Activated T-helper 2 cell treated with anti-CD3 and anti-CD28 coated beads, Interferon-gamma antibody, Interleukin-2, Interleukin-4, amounts not matched to agents 10 μg/mL and 5 μg/mL and 100 μg/mL, durations not matched to agents 14 hours and 24 hours and 36 hours (primary cell): Measurements from ENCODE around the gene NDEL1. TPM values are rescaled to one million over a fixed set of nuclear protein-coding genes. Genes with fewer than 3 reads are reported as not detected.

Experiments
- DNase-seq: peaks from one replicate; pipeline ENCODE4 v3.0.0; 2021; ENCODE audit warnings: low spot score
- H3K27ac Mint-ChIP-seq: one replicate; pipeline ENCODE4 v1.8.0; 2021; ENCODE audit warnings: mixed read lengths
- H3K27me3 Mint-ChIP-seq: one replicate; pipeline ENCODE4 v1.8.0; 2021; ENCODE audit warnings: low read depth, mixed read lengths
- H3K36me3 Mint-ChIP-seq: one replicate; pipeline ENCODE4 v1.8.0; 2021; ENCODE audit warnings: low read depth, mixed read lengths
- H3K4me1 Mint-ChIP-seq: one replicate; pipeline ENCODE4 v1.8.0; 2021; ENCODE audit warnings: low read depth, mixed read lengths
- H3K4me3 Mint-ChIP-seq: one replicate; pipeline ENCODE4 v1.8.0; 2021; ENCODE audit warnings: low read depth, mild to moderate bottlenecking, moderate library complexity, mixed read lengths
- H3K9me3 Mint-ChIP-seq: one replicate; pipeline ENCODE4 v1.8.0; 2021; ENCODE audit warnings: mixed read lengths
- intact Hi-C: fragments of 100-400 bp; cut with micrococcal nuclease; formaldehyde crosslinking; loops from one replicate; pipeline ENCODE4 v1.15.1; 2023
- total RNA-seq: library from RNA; stranded (reverse); gene quantifications from 2 replicates; pipeline ENCODE4 v1.2.3, GENCODE V29; 2022

Gene NDEL1
- total RNA-seq, 1 donor from 2014 or later: 66.9 TPM

GRCh38 chr17:8503807-8504206 lies 68.1 kb downstream of the NDEL1 start:
- no peak for DNase-seq
- Mint-ChIP-seq H3K9me3 (no peaks in the 10 kb centered on the region), H3K4me3 (no peak overlapping the region), H3K27ac (no peak overlapping the region), H3K36me3 (peaks cover 7% of the 10 kb centered on the region), H3K4me1 (no peaks in the 10 kb centered on the region), H3K27me3 (no peaks in the 10 kb centered on the region)
- intact Hi-C loops: no loop called here

DNA sequence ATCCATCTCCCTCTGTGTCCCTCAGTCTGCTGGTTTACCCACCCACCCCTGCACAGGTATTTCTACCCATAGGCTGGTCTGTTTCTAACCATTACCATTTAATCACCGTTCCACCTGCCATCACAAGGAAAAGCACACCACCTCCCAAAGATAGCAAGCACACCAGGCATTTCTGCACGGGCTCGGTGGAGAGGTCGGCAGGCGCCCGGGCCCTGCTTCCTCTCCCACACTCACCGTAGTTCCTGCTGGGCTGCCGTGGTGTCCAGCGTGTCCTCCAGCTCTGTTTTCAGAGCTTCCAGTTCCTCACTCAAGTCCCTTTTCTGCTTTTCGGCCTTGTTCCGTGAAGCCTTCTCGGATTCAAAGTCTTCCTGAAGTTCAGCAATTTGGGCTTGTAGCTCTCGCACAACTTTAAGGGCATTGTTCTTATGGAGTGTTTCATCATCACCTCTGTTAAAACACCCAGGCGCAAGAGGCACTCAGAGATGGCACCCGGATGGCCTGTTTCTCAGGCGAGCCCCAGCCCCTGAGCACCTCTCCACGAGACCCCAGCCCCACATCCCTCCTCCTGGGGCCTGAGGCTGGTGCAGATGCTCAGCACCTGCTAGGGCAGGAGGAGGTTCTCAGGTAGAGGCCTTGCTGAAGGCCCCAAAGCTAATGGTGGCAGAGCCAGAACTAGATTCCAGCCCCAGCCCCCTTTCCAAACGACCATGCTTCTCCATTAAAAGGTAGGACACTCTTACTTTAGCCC lies 69.0 kb downstream of the NDEL1 start:
- no peaks in the 10 kb centered on the region for H3K27me3 Mint-ChIP-seq
- no peak overlapping the region for H3K27ac Mint-ChIP-seq
- H3K36me3 Mint-ChIP-seq: peaks cover 11% of the 10 kb centered on the region
- no peak for DNase-seq
- no peaks in the 10 kb centered on the region for H3K9me3 Mint-ChIP-seq
- H3K4me3 Mint-ChIP-seq: no peak overlapping the region
- intact Hi-C loops: no loop called here
- no peaks in the 10 kb centered on the region for H3K4me1 Mint-ChIP-seq

- H3K27ac Mint-ChIP-seq: no peak overlapping the region
- H3K4me3 Mint-ChIP-seq: no peak overlapping the region
- H3K36me3 Mint-ChIP-seq: peaks cover 8% of the 10 kb centered on the region
- H3K9me3 Mint-ChIP-seq: no peaks in the 10 kb centered on the region
- no peak for DNase-seq
- intact Hi-C loops: no loop called here
- H3K27me3 Mint-ChIP-seq: no peaks in the 10 kb centered on the region
- no peaks in the 10 kb centered on the region for H3K4me1 Mint-ChIP-seq
Observed at GRCh38 chr17:8506145-8506544, 70.5 kb downstream of the NDEL1 start.

DNA sequence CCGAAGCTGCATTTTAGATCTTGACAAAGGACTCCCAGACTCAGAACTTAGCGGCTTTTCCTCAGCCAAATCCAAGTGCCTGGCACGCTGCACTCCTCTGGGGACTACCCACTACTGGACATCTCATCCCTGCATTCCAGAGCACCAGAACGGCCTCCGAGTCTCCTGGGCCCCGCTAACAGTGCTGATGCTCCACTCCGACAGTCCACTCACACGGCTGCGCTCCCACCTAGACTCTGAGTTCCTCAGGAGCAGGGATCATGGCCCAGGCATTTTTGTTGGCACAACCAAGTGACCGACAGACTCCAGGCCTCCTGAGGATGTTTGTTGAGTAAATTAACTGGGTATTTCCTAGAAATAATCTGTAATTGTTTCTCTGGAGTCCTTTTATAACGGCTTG lies 79.1 kb downstream of the NDEL1 start:
- Mint-ChIP-seq H3K4me1 (no peaks in the 10 kb centered on the region), H3K36me3 (no peaks in the 10 kb centered on the region), H3K27me3 (no peaks in the 10 kb centered on the region), H3K9me3 (no peaks in the 10 kb centered on the region), H3K27ac (no peak overlapping the region), H3K4me3 (no peak overlapping the region)
- intact Hi-C loops: no loop called here
- no peak for DNase-seq

Other genes with a start within 250 kb of the NDEL1 start
- gene BORCS6, start 245.7 kb upstream of the NDEL1 start, total RNA-seq: 7.8 and 8.0 TPM in 2 replicates
- gene AURKB, start 225.3 kb upstream of the NDEL1 start, total RNA-seq: 113 TPM in 2 replicates
- gene CTC1, start 187.8 kb upstream of the NDEL1 start, total RNA-seq: 76.7 and 81.0 TPM in 2 replicates
- 165 and 174 TPM in 2 replicates for gene PFAS, start 186.6 kb upstream of the NDEL1 start, total RNA-seq
- 61.4 and 64.1 TPM in 2 replicates for gene RANGRF, start 147.2 kb upstream of the NDEL1 start, total RNA-seq
- gene SLC25A35, start 140.5 kb upstream of the NDEL1 start, total RNA-seq: 6.8 and 7.4 TPM in 2 replicates
- gene ARHGEF15, start 125.6 kb upstream of the NDEL1 start, total RNA-seq: not detected in 2 replicates
- not detected in 2 replicates for gene ODF4, start 96.0 kb upstream of the NDEL1 start, total RNA-seq
- 2,352 and 2,379 TPM in 2 replicates for gene RPL26, start 52.7 kb upstream of the NDEL1 start, total RNA-seq
- gene RNF222, start 38.1 kb upstream of the NDEL1 start, total RNA-seq: not detected in 2 replicates
- 13.2 and 20.7 TPM in 2 replicates for gene MYH10, start 194.8 kb downstream of the NDEL1 start, total RNA-seq